Lung (tissue), 12 donors: Measurements from ENCODE around the gene CNTNAP4. TPM values are rescaled to one million over a fixed set of nuclear protein-coding genes. Genes with fewer than 3 reads are reported as not detected.

Source experiments
- ATAC-seq: fragments of 200-7000 bp; cut with Tn5 transposase; one replicate; pipeline ENCODE4 v1.9.1; 2020; ENCODE audit warnings: moderate number of reproducible peaks; ENCODE audit not compliant: insufficient read depth, low FRiP score
- DNase-seq, 3 donors: peaks; one replicate each; pipeline ENCODE4 v3.0.0-alpha.2; 2013 to 2017
- H3K27ac ChIP-seq, 2 donors: one replicate each; pipeline ENCODE4 v1.5.1; 2013; ENCODE audit warnings: mild to moderate bottlenecking in 2 of 2, moderate library complexity in 2 of 2, control low read depth in 1 of 2, inconsistent platforms in 1 of 2, low read depth in 1 of 2, low read length in 1 of 2
- H3K27me3 ChIP-seq, 3 donors: one replicate each; pipeline ENCODE4 v1.5.1; 2013; ENCODE audit warnings: low read length in 2 of 3; ENCODE audit not compliant: control insufficient read depth in 3 of 3, insufficient read depth in 3 of 3
- H3K36me3 ChIP-seq, 4 donors: one replicate each; pipeline ENCODE4 v1.5.1; 2013; ENCODE audit warnings: low read length in 4 of 4, mild to moderate bottlenecking in 1 of 4, moderate library complexity in 1 of 4; ENCODE audit not compliant: control insufficient read depth in 4 of 4, insufficient read depth in 4 of 4
- H3K4me1 ChIP-seq, 5 donors: one replicate each; pipeline ENCODE4 v1.5.1; 2013; ENCODE audit warnings: low read length in 5 of 5, mild to moderate bottlenecking in 2 of 5, moderate library complexity in 1 of 5; ENCODE audit not compliant: control insufficient read depth in 5 of 5, insufficient read depth in 5 of 5
- H3K4me3 ChIP-seq: one replicate; pipeline ENCODE4 v1.5.1; 2013; ENCODE audit warnings: mild to moderate bottlenecking, control low read depth, moderate library complexity
- H3K9ac ChIP-seq, 2 donors: one replicate each; pipeline ENCODE4 v1.5.1; 2013; ENCODE audit warnings: low read length in 2 of 2, control low read depth in 1 of 2; ENCODE audit not compliant: insufficient read depth in 1 of 2
- H3K9me3 ChIP-seq, 4 donors: one replicate each; pipeline ENCODE4 v1.5.1; 2013; ENCODE audit warnings: low read length in 3 of 4, mild to moderate bottlenecking in 1 of 4, moderate library complexity in 1 of 4; ENCODE audit not compliant: control insufficient read depth in 4 of 4, insufficient read depth in 3 of 4
- CTCF ChIP-seq: IDR thresholded peaks from 2 replicates; pipeline ENCODE4 v1.5.1; 2012; ENCODE audit warnings: mild to moderate bottlenecking; ENCODE audit errors: control extremely low read depth, extremely low read depth
- WGBS, 2 donors: extraction: QIAGEN DNeasy Blood & Tissue Kit; methylation state at CpG; one replicate each; pipeline ENCODE4 v1.1.7; 2013; 5-methylcytosine and 5-hydroxymethylcytosine counted together
- polyA plus RNA-seq, 2 donors: library from polyadenylated mRNA; stranded (reverse); fragments of 200-250 nt; gene quantifications; one replicate each; pipeline ENCODE4 v1.2.1, GENCODE V29; 2013
- total RNA-seq, 2 donors: library from RNA; depleted of rRNA in 1 of 2; stranded (reverse); fragments of >200 nt in 1 of 2; gene quantifications; one replicate each; pipeline ENCODE4 v1.2.1, GENCODE V29; 2014 to 2021
- donor health status: control.
- donor health status: control.
- donor health status: Bipolar disorder and iron deficiency.
- donor health status: healthy.
- donor health status: DM: yes; HTN: yes; CAD: no.

CNTNAP4 gene
- total and polyA plus RNA-seq, 4 donors: 0.71 TPM; not detected in 3

- H3K36me3 ChIP-seq: no peaks in the 10 kb centered on the region
- WGBS, 2 donors: 74 to 90% methylated on average over 3 of the region's 3 CpGs
These were observed 164.7 kb downstream of the CNTNAP4 start for GRCh38 chr16:76441876-76442275.

GRCh38 chr16:76443973-76444372 lies 166.8 kb downstream of the CNTNAP4 start:
- Histone ChIP-seq H3K36me3 (no peaks in the 10 kb centered on the region), H3K4me3 (no peak overlapping the region), H3K27ac (no peak overlapping the region), H3K4me1 (no peaks in the 10 kb centered on the region), H3K27me3 (no peaks in the 10 kb centered on the region), H3K9ac (no peak overlapping the region), H3K9me3 (no peaks in the 10 kb centered on the region)
- no peak for TF ChIP-seq CTCF
- WGBS, 2 donors: 95 to 100% methylated on average over 1 of the region's 1 CpG
- DNase-seq: no peak
- no peak for ATAC-seq

More at GRCh38 chr16:76441876-76442275, 164.7 kb downstream of the CNTNAP4 start:
- Histone ChIP-seq H3K4me1 (no peaks in the 10 kb centered on the region), H3K27me3 (no peaks in the 10 kb centered on the region), H3K9me3 (no peaks in the 10 kb centered on the region), H3K27ac (no peak overlapping the region), H3K9ac (no peak overlapping the region), H3K4me3 (no peak overlapping the region)
- ATAC-seq (no peak), DNase-seq (no peak)
- TF ChIP-seq CTCF: no peak

GRCh38 chr16:76444832-76445231 lies 167.6 kb downstream of the CNTNAP4 start:
- no peaks in the 10 kb centered on the region for H3K4me1 ChIP-seq
- no peak for ATAC-seq
- no peak overlapping the region for H3K4me3 ChIP-seq
- no peak overlapping the region for H3K27ac ChIP-seq
- H3K9me3 ChIP-seq: no peaks in the 10 kb centered on the region
- H3K27me3 ChIP-seq: no peaks in the 10 kb centered on the region
- no peaks in the 10 kb centered on the region for H3K36me3 ChIP-seq
- TF ChIP-seq CTCF: no peak
- H3K9ac ChIP-seq: no peak overlapping the region
- WGBS, 2 donors: 51 to 58% methylated on average over 3 of the region's 3 CpGs
- no peak for DNase-seq

GRCh38 chr16:76445815-76446214 lies 168.6 kb downstream of the CNTNAP4 start:
- Histone ChIP-seq H3K4me1 (no peaks in the 10 kb centered on the region), H3K4me3 (no peak overlapping the region), H3K9me3 (no peaks in the 10 kb centered on the region), H3K27me3 (no peaks in the 10 kb centered on the region), H3K36me3 (no peaks in the 10 kb centered on the region), H3K9ac (no peak overlapping the region), H3K27ac (no peak overlapping the region)
- ATAC-seq: no peak
- TF ChIP-seq CTCF: no peak
- 86 to 93% methylated on average over 3 of the region's 3 CpGs for WGBS, 2 donors
- no peak for DNase-seq
